Uterus (tissue), 4 donors: ENCODE results near the gene TMBIM1. TPM values are rescaled to one million over a fixed set of nuclear protein-coding genes. Genes with fewer than 3 reads are reported as not detected.

Source experiments
- DNase-seq, 2 donors: peaks; one replicate each; pipeline ENCODE4 v3.0.0-alpha.2; 2019 to 2020
- H3K27ac ChIP-seq, 2 donors: fragments of 200-600 bp; sonication (generic); 1 replicate in 1 of 2; 2 replicates in 1 of 2; pipeline ENCODE4 v1.5.1; 2016 to 2018
- H3K27me3 ChIP-seq, 2 donors: fragments of 200-600 bp; sonication (generic); one replicate each; pipeline ENCODE4 v1.5.1; 2018 to 2019; ENCODE audit warnings: control low read depth in 1 of 2
- H3K36me3 ChIP-seq, 2 donors: fragments of 200-600 bp; sonication (generic); one replicate each; pipeline ENCODE4 v1.5.1; 2019; ENCODE audit warnings: control low read depth in 1 of 2
- H3K4me1 ChIP-seq, 2 donors: fragments of 200-600 bp; sonication (generic); one replicate each; pipeline ENCODE4 v1.5.1; 2018 to 2019; ENCODE audit warnings: control low read depth in 1 of 2
- H3K4me3 ChIP-seq, 2 donors: fragments of 200-600 bp; sonication (generic); 1 replicate in 1 of 2; 2 replicates in 1 of 2; pipeline ENCODE4 v1.5.1; 2018 to 2019; ENCODE audit warnings: mild to moderate bottlenecking in 1 of 2
- H3K9me3 ChIP-seq, 2 donors: fragments of 200-600 bp; sonication (generic); one replicate each; pipeline ENCODE4 v1.5.1; 2019; ENCODE audit warnings: control low read depth in 1 of 2
- POLR2A ChIP-seq, 2 donors: fragments of 450-650 bp; IDR thresholded peaks; one replicate each; pipeline ENCODE4 v1.6.1; 2016; ENCODE audit warnings: antibody characterized with exemption in 2 of 2, mild to moderate bottlenecking in 1 of 2, moderate library complexity in 1 of 2
- intact Hi-C: fragments of 100-400 bp; cut with DNase I; formaldehyde crosslinking; loops from one replicate; pipeline ENCODE4 v1.15.1; 2023; ENCODE audit warnings: low total_unique reads
- total RNA-seq, 4 donors: library from RNA; depleted of rRNA in 3 of 4; stranded (reverse); fragments of >200 nt in 3 of 4; gene quantifications; one replicate each; pipeline versions ENCODE4 v1.1.0 to v1.2.4, GENCODE V29; 2014 to 2023
- TF ChIP-seq, protein P1 (sequence below), 4 experiments: fragments of 200-600 bp in 2 of 4; fragments of 450-650 bp in 2 of 4; sonication (generic) in 2 of 4; IDR thresholded peaks; one replicate each; pipeline ENCODE4 v1.5.1; 2016 to 2019; ENCODE audit warnings: antibody characterized with exemption in 4 of 4, mild to moderate bottlenecking in 2 of 4, moderate library complexity in 1 of 4
- donor health status: DM: yes; HTN: yes; CAD: no.

TMBIM1 gene
- total RNA-seq, 4 donors from 2014 or later = 112 to 166 (median 120) TPM

- Histone ChIP-seq H3K9me3 (no peaks in the 10 kb centered on the region), H3K4me3 (peak overlapping the region; percentile 82 to 85), H3K4me1 (peaks cover 11 to 22% of the 10 kb centered on the region in 2 donors), H3K27ac (peak overlapping the region; percentile 21 to 86), H3K27me3 (no peaks in the 10 kb centered on the region), H3K36me3 (no peaks in the 10 kb centered on the region)
- no peak for TF ChIP-seq POLR2A (IDR thresholded peaks at IDR 0.05)
- TF ChIP-seq, protein P1, sequence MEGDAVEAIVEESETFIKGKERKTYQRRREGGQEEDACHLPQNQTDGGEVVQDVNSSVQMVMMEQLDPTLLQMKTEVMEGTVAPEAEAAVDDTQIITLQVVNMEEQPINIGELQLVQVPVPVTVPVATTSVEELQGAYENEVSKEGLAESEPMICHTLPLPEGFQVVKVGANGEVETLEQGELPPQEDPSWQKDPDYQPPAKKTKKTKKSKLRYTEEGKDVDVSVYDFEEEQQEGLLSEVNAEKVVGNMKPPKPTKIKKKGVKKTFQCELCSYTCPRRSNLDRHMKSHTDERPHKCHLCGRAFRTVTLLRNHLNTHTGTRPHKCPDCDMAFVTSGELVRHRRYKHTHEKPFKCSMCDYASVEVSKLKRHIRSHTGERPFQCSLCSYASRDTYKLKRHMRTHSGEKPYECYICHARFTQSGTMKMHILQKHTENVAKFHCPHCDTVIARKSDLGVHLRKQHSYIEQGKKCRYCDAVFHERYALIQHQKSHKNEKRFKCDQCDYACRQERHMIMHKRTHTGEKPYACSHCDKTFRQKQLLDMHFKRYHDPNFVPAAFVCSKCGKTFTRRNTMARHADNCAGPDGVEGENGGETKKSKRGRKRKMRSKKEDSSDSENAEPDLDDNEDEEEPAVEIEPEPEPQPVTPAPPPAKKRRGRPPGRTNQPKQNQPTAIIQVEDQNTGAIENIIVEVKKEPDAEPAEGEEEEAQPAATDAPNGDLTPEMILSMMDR (IDR thresholded peaks at IDR 0.05) = no peak
- intact Hi-C loops = no loop called here
- no peak for DNase-seq
Measured at GRCh38 chr2:218271487-218271797, 20.9 kb downstream of the TMBIM1 start.

DNA sequence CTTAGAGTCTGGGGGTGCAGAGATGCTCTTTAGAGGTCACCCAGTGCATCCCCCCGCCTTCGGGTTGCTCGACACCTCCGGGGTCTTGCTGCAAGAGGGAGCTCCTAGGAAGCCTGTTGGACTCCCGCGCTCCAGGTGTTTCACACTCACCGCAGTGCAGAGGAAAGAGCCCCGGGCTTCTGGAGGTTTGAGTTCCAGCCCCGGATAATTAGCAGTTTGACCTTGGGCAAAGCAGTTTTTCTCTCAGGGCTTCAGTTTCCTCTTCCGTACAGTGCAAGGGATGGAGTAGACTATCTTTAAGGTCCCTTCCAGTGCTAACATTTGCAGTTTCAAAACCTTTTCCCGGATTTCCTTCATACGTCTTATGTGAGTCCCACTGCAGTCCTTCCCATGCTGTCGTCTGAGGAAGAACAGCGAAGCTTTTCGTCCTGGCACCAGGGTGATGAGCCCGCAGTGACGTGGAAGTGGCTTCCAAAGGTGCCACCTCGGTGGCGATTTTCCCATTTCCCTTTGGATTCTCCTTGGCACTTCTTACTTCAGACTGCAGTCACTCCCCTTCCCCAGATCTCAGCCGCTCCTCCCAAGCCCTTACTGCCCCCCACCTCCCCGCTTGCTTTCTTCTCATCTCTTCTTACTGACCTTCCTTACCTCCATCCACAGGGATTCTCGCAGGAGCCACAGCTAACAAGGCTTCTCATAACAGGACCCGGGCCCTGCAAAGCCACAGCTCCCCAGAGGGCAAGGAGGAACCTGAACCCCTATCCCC, 21.4 kb downstream of the TMBIM1 start:
- no peaks in the 10 kb centered on the region for H3K27me3 ChIP-seq
- H3K36me3 ChIP-seq = no peaks in the 10 kb centered on the region
- H3K4me3 ChIP-seq = peak overlapping the region; percentile 82 to 85
- H3K27ac ChIP-seq = peak overlapping the region; percentile 65 to 86
- peaks cover 11 to 22% of the 10 kb centered on the region in 2 donors for H3K4me1 ChIP-seq
- DNase-seq = no peak
- TF ChIP-seq, protein P1 (IDR thresholded peaks at IDR 0.05) = no peak
- no peak for TF ChIP-seq POLR2A (IDR thresholded peaks at IDR 0.05)
- intact Hi-C loops = no loop called here
- no peaks in the 10 kb centered on the region for H3K9me3 ChIP-seq

DNA sequence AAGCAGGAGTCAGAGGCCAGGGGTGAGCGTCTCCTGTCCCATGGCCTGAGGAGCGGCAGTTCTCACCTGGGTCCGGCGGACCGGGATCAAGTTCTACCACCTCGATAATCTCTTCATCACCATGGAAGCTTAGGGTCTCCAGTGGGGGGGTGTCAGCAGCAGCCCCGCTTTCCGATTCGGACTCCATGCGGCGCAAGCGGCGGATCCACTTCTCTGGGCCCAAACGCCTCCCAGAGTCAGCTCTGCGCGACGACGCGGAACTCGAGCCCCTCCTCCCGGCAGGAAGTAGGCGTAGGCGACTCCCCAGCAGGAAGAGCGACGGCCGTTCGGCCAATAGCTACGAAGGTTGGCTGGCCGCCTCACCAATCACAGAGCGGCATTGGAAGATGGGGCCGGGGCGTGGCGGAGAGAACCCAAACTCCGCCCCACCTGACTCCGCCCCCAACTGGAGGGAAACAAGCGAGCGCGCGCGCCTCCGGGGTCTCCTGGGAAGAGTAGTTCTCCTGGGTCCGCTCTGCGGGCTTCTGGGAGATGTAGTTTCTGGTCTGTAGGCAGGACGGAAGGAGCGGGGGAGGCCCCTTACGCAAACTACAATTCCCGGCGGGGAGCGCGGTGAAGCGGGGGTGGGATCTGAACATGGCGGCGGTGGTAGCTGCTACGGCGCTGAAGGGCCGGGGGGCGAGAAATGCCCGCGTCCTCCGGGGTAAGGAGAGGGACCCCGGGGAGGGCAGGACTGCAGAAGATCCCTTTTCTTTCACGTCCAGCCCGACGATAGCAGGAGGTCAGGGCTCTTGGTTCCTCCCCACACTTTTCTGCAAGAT, 22.2 kb downstream of the TMBIM1 start, which contains the start of the genes AAMP and PNKD:
Gene AAMP (minus strand): TSS at position 238 of the 821 bp plus-strand sequence. CDS start 51 bp downstream, at position 187.
Gene PNKD (plus strand): TSS at position 620 of the 821 bp plus-strand sequence. CDS start 17 bp downstream, at position 637.
- H3K36me3 ChIP-seq = no peaks in the 10 kb centered on the region
- TF ChIP-seq, protein P1 (IDR thresholded peaks at IDR 0.05) = peak; percentile 20 to 37 (median 30)
- peak; percentile 83 for TF ChIP-seq POLR2A (IDR thresholded peaks at IDR 0.05)
- DNase-seq = peak; percentile 100
- peak within 1 kb of the TSS; percentile 86 for H3K27ac ChIP-seq
- peaks cover 11 to 22% of the 10 kb centered on the region in 2 donors for H3K4me1 ChIP-seq
- intact Hi-C loops = loop anchor here (10.0 kb wide), 1 partner anchor 55 kb away; the partner anchor contains the start of gene ARPC2
- peak within 1 kb of the TSS; percentile 82 to 85 for H3K4me3 ChIP-seq
- no peaks in the 10 kb centered on the region for H3K9me3 ChIP-seq
- H3K27me3 ChIP-seq = no peaks in the 10 kb centered on the region

GRCh38 chr2:218267259-218267658, 25.0 kb downstream of the TMBIM1 start:
- intact Hi-C loops = loop anchor here (10.0 kb wide), 1 partner anchor 52 kb away; the partner anchor contains the start of gene ARPC2
- no peak overlapping the region for H3K4me3 ChIP-seq
- no peaks in the 10 kb centered on the region for H3K9me3 ChIP-seq
- no peaks in the 10 kb centered on the region for H3K36me3 ChIP-seq
- peaks cover 9 to 18% of the 10 kb centered on the region in 2 donors for H3K4me1 ChIP-seq
- TF ChIP-seq, protein P1 (IDR thresholded peaks at IDR 0.05) = no peak
- TF ChIP-seq POLR2A (IDR thresholded peaks at IDR 0.05) = no peak
- DNase-seq = no peak
- H3K27ac ChIP-seq = no peak overlapping the region
- no peaks in the 10 kb centered on the region for H3K27me3 ChIP-seq
